Muscle layer of duodenum (tissue), 2 donors: ENCODE results near the gene CDC6.
A peak's percentile ranks its signal among the peaks of the same experiment; 100 is the strongest.

Experiments
- H3K27ac ChIP-seq: one replicate; pipeline ENCODE4 v1.7.0; 2013; ENCODE audit warnings: mild to moderate bottlenecking, low read length
- H3K27me3 ChIP-seq: one replicate; pipeline ENCODE4 v1.7.0; 2013; ENCODE audit warnings: low read depth, mild to moderate bottlenecking, control low read depth, low read length
- H3K36me3 ChIP-seq, 2 donors: one replicate each; pipeline ENCODE4 v1.7.0; 2013; ENCODE audit warnings: low read length in 2 of 2, control low read depth in 1 of 2, mild to moderate bottlenecking in 1 of 2; ENCODE audit not compliant: insufficient read depth in 2 of 2, control insufficient read depth in 1 of 2
- H3K4me1 ChIP-seq, 2 donors: one replicate each; pipeline ENCODE4 v1.7.0; 2013; ENCODE audit warnings: low read length in 2 of 2, mild to moderate bottlenecking in 2 of 2, control low read depth in 1 of 2, moderate library complexity in 1 of 2; ENCODE audit not compliant: insufficient read depth in 2 of 2, control insufficient read depth in 1 of 2
- H3K4me3 ChIP-seq, 2 donors: one replicate each; pipeline ENCODE4 v1.7.0; 2013; ENCODE audit warnings: low read length in 2 of 2, low read depth in 1 of 2, mild to moderate bottlenecking in 1 of 2
- H3K9me3 ChIP-seq, 2 donors: one replicate each; pipeline ENCODE4 v1.7.0; 2013; ENCODE audit warnings: low read length in 2 of 2, control low read depth in 1 of 2, mild to moderate bottlenecking in 1 of 2; ENCODE audit not compliant: control insufficient read depth in 1 of 2
- donor health status: healthy.

The CDC6 gene

GRCh38 chr17:40312131-40312731 lies 24.6 kb downstream of the CDC6 start:
- no peaks in the 10 kb centered on the region for H3K36me3 ChIP-seq
- no peaks in the 10 kb centered on the region for H3K9me3 ChIP-seq
- H3K27ac ChIP-seq, result peak overlapping the region; percentile 64
- peak overlapping the region in 1 of 2 donors; percentile 10 for H3K4me3 ChIP-seq
- peaks cover 71 to 96% of the 10 kb centered on the region in 2 donors for H3K4me1 ChIP-seq
- no peaks in the 10 kb centered on the region for H3K27me3 ChIP-seq

DNA sequence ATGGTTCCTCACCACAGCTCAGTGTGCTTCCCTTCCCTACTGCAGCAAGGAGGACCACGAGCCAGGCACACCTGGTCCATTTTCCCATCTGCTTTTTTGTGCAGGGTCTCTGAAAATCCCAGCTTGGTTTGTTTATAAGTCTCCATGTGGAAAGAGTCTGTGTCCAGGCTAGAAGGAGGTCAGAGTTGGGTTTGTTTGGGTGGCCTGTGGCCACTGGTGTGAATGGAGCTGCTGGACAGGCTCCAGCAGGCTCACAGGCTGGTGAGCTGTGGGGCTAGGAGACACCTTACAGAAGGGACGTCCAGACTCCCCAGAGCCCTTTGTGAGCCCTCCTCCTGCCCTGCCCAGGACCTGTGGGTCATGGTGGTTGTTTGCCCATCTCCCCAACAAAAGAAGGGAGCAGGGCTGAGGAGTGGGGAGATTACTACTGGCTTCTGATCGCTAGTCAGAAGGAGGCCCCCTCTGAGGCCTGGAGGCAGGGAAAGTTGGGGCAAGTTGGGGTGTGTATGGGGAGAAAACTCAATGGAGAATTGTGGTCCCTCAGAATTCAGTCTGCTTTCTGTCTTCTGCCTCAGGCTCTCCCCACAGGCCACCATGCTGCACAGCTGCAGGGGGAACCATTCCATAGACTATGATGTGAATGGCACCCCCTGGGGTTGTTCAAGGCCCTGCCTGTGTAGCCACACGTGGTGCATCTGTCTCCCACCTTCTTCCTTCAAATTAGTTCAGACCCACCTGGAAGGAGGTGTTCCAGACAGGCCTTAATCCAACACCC lies 25.4 kb downstream of the CDC6 start:
- Histone ChIP-seq H3K4me1 (peaks cover 63 to 94% of the 10 kb centered on the region in 2 donors), H3K27me3 (no peaks in the 10 kb centered on the region), H3K4me3 (no peak overlapping the region), H3K36me3 (no peaks in the 10 kb centered on the region), H3K9me3 (no peaks in the 10 kb centered on the region), H3K27ac (peak overlapping the region; percentile 45)

DNA sequence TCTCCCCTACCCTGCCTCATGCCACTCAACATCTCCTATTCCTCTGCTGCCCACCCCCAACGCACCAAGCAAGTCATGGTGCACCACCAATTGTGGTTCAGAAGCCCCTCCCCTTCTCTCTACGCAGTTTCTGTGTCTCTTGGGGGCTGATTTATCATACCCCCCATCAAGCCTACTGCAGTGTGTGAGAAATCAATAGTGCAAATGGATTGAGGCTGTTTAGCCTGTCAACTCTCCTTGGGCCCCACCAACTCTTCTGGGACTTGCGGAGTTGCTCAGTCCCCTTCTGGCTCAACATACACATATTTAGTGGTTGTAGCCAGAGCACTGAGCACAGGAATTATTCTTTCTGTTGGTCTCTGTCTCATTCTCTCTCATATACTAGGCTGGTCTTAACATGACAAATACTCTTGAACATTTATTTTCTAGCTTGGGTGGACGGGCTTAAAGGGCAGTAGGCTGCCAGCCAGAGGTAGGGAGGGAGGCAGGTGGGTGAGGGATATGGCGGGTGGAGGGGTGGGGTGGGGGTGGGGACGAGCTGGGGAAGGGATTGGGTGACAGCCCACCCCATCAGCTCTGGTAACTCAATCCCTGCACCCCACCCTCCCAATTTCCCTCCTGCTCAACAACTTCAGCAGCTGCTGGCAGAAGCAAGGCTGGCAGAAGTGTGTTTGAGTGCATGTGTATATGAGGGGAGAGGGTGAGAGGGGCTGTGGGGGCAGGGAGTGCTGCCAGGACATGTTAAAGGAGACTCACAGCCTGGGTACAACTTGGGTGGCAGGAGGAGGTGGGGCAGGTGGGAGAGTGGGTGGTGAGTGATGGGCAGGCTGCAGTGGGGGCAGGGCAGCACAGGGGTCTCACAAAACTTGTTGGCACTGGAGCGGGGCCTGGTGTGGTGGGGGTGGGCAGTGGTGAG lies 26.2 kb downstream of the CDC6 start:
- Histone ChIP-seq H3K27ac (peak overlapping the region; percentile 33), H3K4me1 (peaks cover 55 to 85% of the 10 kb centered on the region in 2 donors), H3K27me3 (no peaks in the 10 kb centered on the region), H3K9me3 (no peaks in the 10 kb centered on the region), H3K4me3 (no peak overlapping the region), H3K36me3 (no peaks in the 10 kb centered on the region)

GRCh38 chr17:40314584-40314956 lies 26.9 kb downstream of the CDC6 start:
- Histone ChIP-seq H3K36me3 (no peaks in the 10 kb centered on the region), H3K27me3 (no peaks in the 10 kb centered on the region), H3K27ac (no peak overlapping the region), H3K4me1 (peaks cover 51 to 82% of the 10 kb centered on the region in 2 donors), H3K4me3 (no peak overlapping the region), H3K9me3 (no peaks in the 10 kb centered on the region)

- Histone ChIP-seq H3K27ac (no peak overlapping the region), H3K4me3 (no peak overlapping the region), H3K27me3 (no peaks in the 10 kb centered on the region), H3K36me3 (no peaks in the 10 kb centered on the region), H3K9me3 (no peaks in the 10 kb centered on the region), H3K4me1 (peaks cover 46 to 82% of the 10 kb centered on the region in 2 donors)
Observed at GRCh38 chr17:40315206-40315605, 27.5 kb downstream of the CDC6 start.

DNA sequence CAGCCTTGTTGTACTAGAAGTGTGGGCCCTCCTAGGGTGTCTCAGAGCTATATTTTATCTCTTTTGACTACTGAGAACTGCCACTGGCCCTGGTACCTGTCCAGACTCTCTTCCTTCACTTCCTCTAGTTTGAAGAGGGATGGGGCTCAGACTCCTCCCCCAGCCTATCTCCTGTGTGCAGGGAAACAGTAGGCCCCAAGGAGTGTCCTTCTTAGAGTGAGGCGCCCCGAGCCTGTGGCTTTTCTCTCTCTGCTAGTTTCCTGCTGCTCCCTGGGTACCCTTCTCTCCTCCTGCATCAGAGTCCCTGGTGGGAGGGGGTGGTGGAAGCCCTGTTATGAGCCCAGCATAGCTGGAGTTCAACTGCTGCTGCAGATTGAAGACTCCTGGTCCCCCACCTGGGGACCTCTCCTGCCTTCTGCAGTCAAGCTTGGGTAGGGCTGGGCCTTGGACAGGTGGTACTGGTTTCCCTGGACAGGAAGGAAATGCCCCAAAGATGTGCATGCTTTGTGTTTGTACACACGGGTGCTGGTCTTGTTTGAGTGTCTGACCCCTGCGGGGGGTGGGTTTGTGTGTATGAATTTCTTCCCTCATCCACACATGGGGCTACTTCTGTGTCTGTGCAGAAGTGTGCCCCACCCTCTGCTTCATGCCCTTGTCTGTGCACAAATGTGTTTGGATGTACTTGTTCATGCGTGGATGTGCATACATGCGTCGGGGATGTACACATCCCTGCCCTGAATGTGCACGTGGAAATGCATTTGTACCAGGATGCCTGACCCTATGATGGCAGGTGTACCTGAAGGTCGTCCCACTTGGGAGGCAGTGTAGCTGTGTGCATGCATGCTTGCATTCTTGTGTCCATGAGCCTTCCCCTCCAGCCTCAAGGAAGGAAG lies 28.2 kb downstream of the CDC6 start:
- H3K4me3 ChIP-seq, result peak overlapping the region in 1 of 2 donors; percentile 94
- peaks cover 46 to 82% of the 10 kb centered on the region in 2 donors for H3K4me1 ChIP-seq
- H3K27me3 ChIP-seq, result no peaks in the 10 kb centered on the region
- H3K9me3 ChIP-seq, result no peaks in the 10 kb centered on the region
- H3K27ac ChIP-seq, result no peak overlapping the region
- H3K36me3 ChIP-seq, result no peaks in the 10 kb centered on the region

GRCh38 chr17:40316571-40317344 lies 29.1 kb downstream of the CDC6 start:
- Histone ChIP-seq H3K27ac (peak overlapping the region; percentile 83), H3K36me3 (no peaks in the 10 kb centered on the region), H3K9me3 (no peaks in the 10 kb centered on the region), H3K27me3 (no peaks in the 10 kb centered on the region), H3K4me3 (peak overlapping the region; percentile 89 to 94), H3K4me1 (peaks cover 40 to 82% of the 10 kb centered on the region in 2 donors)

DNA sequence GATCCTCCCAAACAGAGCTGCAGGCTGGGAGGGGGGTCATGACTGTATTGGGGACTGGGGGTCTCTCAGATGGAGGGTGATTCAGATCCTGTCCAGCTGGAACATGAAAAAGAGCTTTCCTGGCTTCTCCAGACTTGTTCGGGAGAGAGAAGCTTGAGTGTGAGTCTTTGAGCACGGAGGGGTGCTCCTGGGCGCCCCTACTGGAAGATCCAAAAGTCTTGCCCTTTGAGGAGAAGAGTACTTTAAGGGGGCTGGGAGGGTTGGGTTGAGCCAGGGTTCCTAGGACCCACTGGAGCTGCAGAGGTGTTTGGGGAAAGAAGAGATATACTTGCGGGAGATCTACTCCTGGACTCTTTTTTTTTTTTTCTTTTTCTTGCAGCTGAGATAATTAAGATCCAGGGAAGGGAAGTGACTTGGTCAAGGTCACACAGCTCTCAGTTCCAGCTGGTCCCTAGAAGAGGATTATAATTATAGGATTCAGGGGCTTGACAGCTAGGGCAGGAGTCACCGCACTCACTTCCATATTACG lies 29.7 kb downstream of the CDC6 start:
- Histone ChIP-seq H3K9me3 (no peaks in the 10 kb centered on the region), H3K36me3 (peaks cover 0 to 3% of the 10 kb centered on the region in 2 donors), H3K4me3 (peak overlapping the region; percentile 89 to 94), H3K27me3 (no peaks in the 10 kb centered on the region), H3K4me1 (peaks cover 40 to 82% of the 10 kb centered on the region in 2 donors), H3K27ac (peak overlapping the region; percentile 83)

DNA sequence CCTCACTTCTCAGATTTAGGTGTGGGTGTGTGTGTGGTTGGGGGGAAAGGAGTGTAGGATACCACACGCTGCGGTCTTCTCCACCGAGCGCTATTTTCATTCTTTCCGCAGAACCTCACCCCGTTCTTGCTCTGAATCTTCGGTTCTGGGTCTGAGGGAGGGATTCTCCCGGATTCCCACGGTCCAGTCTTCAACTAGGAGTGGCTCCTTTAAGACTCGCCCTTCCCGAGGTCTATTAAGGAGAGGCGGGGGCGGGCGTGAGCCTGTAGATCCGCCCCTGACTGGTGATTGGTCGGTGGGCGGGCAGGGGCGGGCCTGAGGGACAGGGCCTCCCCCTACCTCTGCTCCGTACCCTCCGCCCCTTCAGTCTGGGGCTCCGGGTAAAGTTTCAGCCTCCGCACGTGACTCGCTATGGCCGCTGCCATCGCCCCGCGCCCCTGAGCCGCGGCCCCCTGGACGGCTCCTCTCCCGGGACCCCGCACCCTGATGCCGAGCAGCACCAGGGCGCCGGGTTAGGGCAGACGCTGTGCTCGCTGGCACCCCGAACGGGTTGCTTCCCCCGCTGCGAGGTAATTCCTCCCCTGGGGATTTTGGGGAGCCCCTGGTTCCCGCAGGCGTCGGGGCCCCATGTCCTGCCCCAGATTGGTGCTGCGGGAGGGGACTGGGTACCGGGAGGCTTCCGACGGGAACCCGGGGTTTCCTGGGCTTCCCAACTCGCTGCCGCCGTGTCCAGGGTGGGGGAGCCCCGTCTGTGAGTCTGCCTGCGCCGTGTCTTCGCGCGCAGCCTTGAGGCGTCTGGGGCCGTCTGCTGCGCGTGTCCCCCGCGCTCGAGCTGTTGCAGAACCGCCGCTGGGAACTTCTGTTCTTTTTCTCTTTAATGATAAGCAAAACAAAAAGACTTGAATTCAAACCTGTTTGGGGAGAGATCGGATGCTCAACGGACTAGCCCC lies 30.5 kb downstream of the CDC6 start:
- H3K4me3 ChIP-seq, result peak overlapping the region; percentile 89 to 94
- H3K4me1 ChIP-seq, result peaks cover 37 to 81% of the 10 kb centered on the region in 2 donors
- H3K27ac ChIP-seq, result peak overlapping the region; percentile 83
- H3K27me3 ChIP-seq, result no peaks in the 10 kb centered on the region
- H3K36me3 ChIP-seq, result peaks cover 0 to 10% of the 10 kb centered on the region in 2 donors
- H3K9me3 ChIP-seq, result no peaks in the 10 kb centered on the region
